Smooth muscle cell of the pulmonary artery (primary cell): ENCODE results near the gene GFRA1. TPM values are rescaled to one million over a fixed set of nuclear protein-coding genes. Genes with fewer than 3 reads are reported as not detected.

Experiments used
- total RNA-seq: library from RNA; depleted of rRNA; stranded (reverse); fragments of >200 nt; gene quantifications from 2 replicates; pipeline ENCODE4 v1.2.3, GENCODE V29; 2014

The GFRA1 gene
- 0.39 and 0.43 TPM in 2 replicates for total RNA-seq

GRCh38 chr10:116272440-116273283, at the start of gene GFRA1:
GFRA1 (minus strand) TSS chr10:116273206; CDS start chr10:116272029, 1,177 bp downstream.

Other genes starting within 250 kb of the GFRA1 start
- not detected in 2 replicates for gene CCDC172, start 51.2 kb upstream of the GFRA1 start, total RNA-seq
- gene PNLIPRP3, start 154.6 kb upstream of the GFRA1 start, total RNA-seq: not detected in 2 replicates